H1 (cell line): Measurements from ENCODE around the gene PLEKHS1. TPM values are rescaled to one million over a fixed set of nuclear protein-coding genes. Genes with fewer than 3 reads are reported as not detected.

Experiments
- CTCF ChIA-PET: fragments of 300-600 bp; sonication (Branson Sonifier 250); formaldehyde crosslinking; loops from one replicate; lab custom pipeline; 2021; ENCODE audit not compliant: partially characterized antibody; lab: Charles Lee
- POLR2A ChIA-PET: fragments of 300-600 bp; sonication (Branson Sonifier 250); formaldehyde crosslinking; loops from one replicate; lab custom pipeline; 2021; ENCODE audit warnings: inconsistent platforms; ENCODE audit not compliant: partially characterized antibody; lab: Charles Lee
- DNase-seq, 2 experiments: peaks; one replicate each; pipeline versions ENCODE4 v3.0.0 to v3.0.0-alpha.2; 2010 to 2022; ENCODE audit warnings: low spot score in 2 of 2, low read depth in 1 of 2, mixed read lengths in 1 of 2
- FAIRE-seq: peaks from 2 replicates; lab custom pipeline; 2011; peaks lifted over from hg19 to GRCh38; lab: Jason Lieb, UNC
- H2AFZ ChIP-seq: 2 replicates; pipeline ENCODE4 v1.8.1; 2012; ENCODE audit warnings: low read length, inconsistent platforms
- H2AK5ac ChIP-seq: 2 replicates; pipeline ENCODE4 v1.6.1; 2013; ENCODE audit warnings: low read depth, low read length
- H2BK120ac ChIP-seq: replicated peaks from 2 replicates; pipeline ENCODE3; 2013; ENCODE audit warnings: low read depth, low read length, inconsistent platforms
- H2BK12ac ChIP-seq: 2 replicates; pipeline ENCODE4 v1.6.1; 2013; ENCODE audit warnings: low read depth, low read length
- H2BK15ac ChIP-seq: 2 replicates; pipeline ENCODE4 v1.6.1; 2013; ENCODE audit warnings: low read length
- H2BK20ac ChIP-seq: 2 replicates; pipeline ENCODE4 v1.6.1; 2013; ENCODE audit warnings: low read length
- H2BK5ac ChIP-seq: 2 replicates; pipeline ENCODE4 v1.6.1; 2013; ENCODE audit warnings: low read depth, low read length
- H3K14ac ChIP-seq: 2 replicates; pipeline ENCODE4 v1.6.1; 2013; ENCODE audit warnings: inconsistent platforms; ENCODE audit not compliant: insufficient read length
- H3K18ac ChIP-seq: 2 replicates; pipeline ENCODE4 v1.6.1; 2013; ENCODE audit warnings: low read length; ENCODE audit errors: extremely low read depth
- H3K23ac ChIP-seq: 2 replicates; pipeline ENCODE4 v1.6.1; 2013; ENCODE audit warnings: inconsistent platforms; ENCODE audit not compliant: insufficient read length
- H3K23me2 ChIP-seq: 2 replicates; pipeline ENCODE4 v1.6.1; 2013; ENCODE audit warnings: low read depth, low read length
- H3K27ac ChIP-seq: 2 replicates; pipeline ENCODE4 v1.6.1; 2011; ENCODE audit warnings: low read depth, low read length, inconsistent platforms
- H3K27me3 ChIP-seq, 4 experiments: replicated peaks in 1 of 4; 1 replicate in 1 of 4; 2 replicates in 3 of 4; pipeline versions ENCODE4 v1.6.1 to v1.8.1; 2011 to 2013; ENCODE audit warnings: low read length in 3 of 4, mild to moderate bottlenecking in 3 of 4, inconsistent platforms in 2 of 4, mixed read lengths in 2 of 4, moderate library complexity in 1 of 4; ENCODE audit not compliant: control insufficient read depth in 3 of 4, insufficient read depth in 3 of 4; ENCODE audit errors: extremely low read depth in 1 of 4
- H3K36me3 ChIP-seq, 4 experiments: 2 replicates each; pipeline versions ENCODE4 v1.6.1 to v1.8.1; 2011 to 2013; ENCODE audit warnings: mild to moderate bottlenecking in 4 of 4, low read length in 3 of 4, moderate library complexity in 2 of 4, control low read depth in 1 of 4, inconsistent platforms in 1 of 4; ENCODE audit not compliant: insufficient read depth in 4 of 4, control insufficient read depth in 2 of 4
- H3K4ac ChIP-seq: replicated peaks from 2 replicates; pipeline ENCODE3; 2013; ENCODE audit warnings: low read length, low read depth, mixed read lengths, inconsistent platforms; ENCODE audit not compliant: insufficient read length
- H3K4me1 ChIP-seq, 4 experiments: replicated peaks in 1 of 4; 1 replicate in 1 of 4; 2 replicates in 3 of 4; pipeline versions ENCODE4 v1.6.1 to v1.8.1; 2011 to 2013; ENCODE audit warnings: low read length in 3 of 4, inconsistent platforms in 2 of 4, mixed read lengths in 1 of 4; ENCODE audit not compliant: insufficient read depth in 4 of 4, control insufficient read depth in 3 of 4
- H3K4me2 ChIP-seq, 2 experiments: 2 replicates each; pipeline versions ENCODE4 v1.6.1 to v1.8.1; 2011 to 2013; ENCODE audit warnings: low read depth in 2 of 2, low read length in 2 of 2, control low read depth in 1 of 2, inconsistent platforms in 1 of 2, mild to moderate bottlenecking in 1 of 2; ENCODE audit not compliant: insufficient read depth in 1 of 2
- H3K4me3 ChIP-seq, 4 experiments: fragments of 200-600, 300-600 bp in 1 of 4; sonication (generic), shearing (Covaris generic), sonication (Bioruptor Twin) in 1 of 4; 2 replicates each; pipeline versions ENCODE4 v1.5.1 to v1.8.1; 2011 to 2016; ENCODE audit warnings: low read length in 4 of 4, low read depth in 3 of 4, control low read depth in 2 of 4, inconsistent platforms in 2 of 4, mild to moderate bottlenecking in 2 of 4, mixed read lengths in 1 of 4, moderate library complexity in 1 of 4; ENCODE audit not compliant: insufficient read depth in 2 of 4; ENCODE audit errors: extremely low read depth in 1 of 4
- H3K56ac ChIP-seq: replicated peaks from 2 replicates; pipeline ENCODE3; 2013; ENCODE audit warnings: low read depth, mild to moderate bottlenecking, mixed read lengths, low read length, inconsistent platforms; ENCODE audit not compliant: insufficient read length
- H3K79me1 ChIP-seq: 2 replicates; pipeline ENCODE4 v1.6.1; 2013; ENCODE audit warnings: low read depth, low read length, control low read depth
- H3K79me2 ChIP-seq, 2 experiments: 2 replicates each; pipeline versions ENCODE4 v1.6.1 to v1.8.1; 2012 to 2013; ENCODE audit warnings: low read length in 2 of 2, mild to moderate bottlenecking in 2 of 2, inconsistent platforms in 1 of 2; ENCODE audit not compliant: insufficient read depth in 2 of 2, control insufficient read depth in 1 of 2
- H3K9ac ChIP-seq, 4 experiments: replicated peaks in 1 of 4; 1 replicate in 1 of 4; 2 replicates in 3 of 4; pipeline versions ENCODE4 v1.6.1 to v1.8.1; 2011 to 2013; ENCODE audit warnings: low read depth in 3 of 4, low read length in 3 of 4, control low read depth in 2 of 4, mild to moderate bottlenecking in 2 of 4, moderate library complexity in 2 of 4, inconsistent platforms in 1 of 4; ENCODE audit errors: extremely low read depth in 1 of 4
- H3K9me3 ChIP-seq, 2 experiments: 2 replicates each; pipeline versions ENCODE4 v1.6.1 to v1.8.1; 2012 to 2013; ENCODE audit warnings: mild to moderate bottlenecking in 2 of 2, moderate library complexity in 2 of 2, control low read depth in 1 of 2, inconsistent platforms in 1 of 2, low read depth in 1 of 2, low read length in 1 of 2, mixed read lengths in 1 of 2; ENCODE audit not compliant: insufficient read depth in 2 of 2
- H4K20me1 ChIP-seq, 2 experiments: replicated peaks in 1 of 2; 2 replicates each; pipeline versions ENCODE3 to v1.8.1; 2011 to 2013; ENCODE audit warnings: inconsistent platforms in 2 of 2, low read length in 2 of 2, mild to moderate bottlenecking in 1 of 2; ENCODE audit not compliant: insufficient read depth in 2 of 2, control insufficient read depth in 1 of 2
- H4K5ac ChIP-seq: 2 replicates; pipeline ENCODE4 v1.6.1; 2013; ENCODE audit warnings: low read length, low read depth, mixed read lengths, inconsistent platforms; ENCODE audit not compliant: insufficient read length
- H4K8ac ChIP-seq: 2 replicates; pipeline ENCODE4 v1.8.0; 2013; ENCODE audit warnings: mild to moderate bottlenecking, moderate library complexity, low read length, inconsistent platforms; ENCODE audit not compliant: insufficient read depth; ENCODE audit errors: extremely low read depth
- H4K91ac ChIP-seq: replicated peaks from 2 replicates; pipeline ENCODE3; 2013; ENCODE audit warnings: low read length, mixed read lengths, inconsistent platforms; ENCODE audit not compliant: insufficient read length
- ASH2L ChIP-seq: fragments of 200-600, 300-600 bp; sonication (generic); IDR thresholded peaks from one replicate; pipeline ENCODE4 v1.7.1; 2017; ENCODE audit warnings: low read length
- KDM5A ChIP-seq: fragments of 200-600 bp; IDR thresholded peaks from 2 replicates; pipeline ENCODE4 v1.7.1; 2012; ENCODE audit warnings: mild to moderate bottlenecking, low read length, inconsistent platforms, mixed read lengths
- RXRA ChIP-seq: IDR thresholded peaks from 2 replicates; pipeline ENCODE4 v1.6.1; 2011; ENCODE audit warnings: low read depth, mild to moderate bottlenecking, low read length, moderate library complexity; ENCODE audit not compliant: insufficient read depth
- SIN3A ChIP-seq, 2 experiments: IDR thresholded peaks in 1 of 2; conservative IDR thresholded peaks in 1 of 2; 2 replicates each; pipeline ENCODE4 v1.6.1; 2011 to 2012; ENCODE audit warnings: low read length in 2 of 2, improper control_type of control experiment in 1 of 2, low read depth in 1 of 2, mild to moderate bottlenecking in 1 of 2
- SIRT6 ChIP-seq: IDR thresholded peaks from one replicate; pipeline ENCODE4 v1.7.1; 2012; ENCODE audit warnings: low read length, inconsistent platforms
- TBP ChIP-seq: IDR thresholded peaks from 2 replicates; pipeline ENCODE4 v1.6.1; 2011; ENCODE audit warnings: low read depth, low read length, improper control_type of control experiment
- WGBS, 2 experiments: shearing (Covaris generic) in 1 of 2; methylation state at CpG; one replicate each; pipeline versions ENCODE4 v1.1.6 to v1.1.7; 2013 to 2015; ENCODE audit warnings: low lambda C conversion rate in 2 of 2, mixed read lengths in 2 of 2, inconsistent platforms in 1 of 2, low coverage in 1 of 2, missing lambda C conversion rate in 1 of 2; ENCODE audit not compliant: insufficient replicate concordance in 2 of 2, insufficient coverage in 1 of 2, insufficient read length in 1 of 2; ENCODE audit errors: extremely low coverage in 1 of 2, missing lambda C conversion rate in 1 of 2; 5-methylcytosine and 5-hydroxymethylcytosine counted together
- polyA plus RNA-seq, 7 experiments: library from polyadenylated mRNA; depleted of rRNA in 3 of 7; stranded (reverse) in 5 of 7; unstranded in 2 of 7; fragments of >200 nt in 5 of 7; fragments of 200-250 nt in 2 of 7; gene quantifications; 1 replicate in 5 of 7; 2 replicates in 1 of 7; 4 replicates in 1 of 7; pipeline versions ENCODE4 v1.2.1 to v1.2.3, GENCODE V29; 2011 to 2013; ENCODE audit warnings: missing spikeins in 2 of 7, mixed read lengths in 2 of 7
- total RNA-seq: library from RNA; stranded (reverse); fragmentation: NEBNext Ultra II Directional; extraction: Animal tissue kit (Norgen Biotek cat#: 25700); gene quantifications from 2 replicates; pipeline ENCODE4 v1.2.1, GENCODE V29; 2021

PLEKHS1 gene
- total and polyA plus RNA-seq, 2 of the 8 experiments (the other 6 are each of a cell fraction or from before 2014, with no cell fraction given), result not detected

- Histone ChIP-seq H3K4me2 (no peak overlapping the region), H3K9ac (no peak overlapping the region), H2AK5ac (no peak overlapping the region), H3K4ac (no peak overlapping the region), H2BK120ac (no peak overlapping the region), H4K91ac (no peak overlapping the region), H2BK12ac (no peak overlapping the region), H2BK5ac (no peak overlapping the region), H4K8ac (no peak overlapping the region), H3K9me3 (no peaks in the 10 kb centered on the region), H3K23ac (no peak overlapping the region), H3K23me2 (no peaks in the 10 kb centered on the region), H2BK20ac (no peak overlapping the region), H2BK15ac (no peak overlapping the region), H3K4me3 (no peak overlapping the region), H4K5ac (no peak overlapping the region), H2AFZ (no peak overlapping the region), H3K56ac (no peak overlapping the region), H3K18ac (no peak overlapping the region), H3K4me1 (peaks cover 0 to 2% (median 0%) of the 10 kb centered on the region in 4 experiments; a peak in 1 of 7 replicates), H3K27ac (no peak overlapping the region), H3K14ac (no peak overlapping the region), H3K79me1 (no peaks in the 10 kb centered on the region), H3K79me2 (no peaks in the 10 kb centered on the region), H3K27me3 (no peaks in the 10 kb centered on the region), H4K20me1 (no peaks in the 10 kb centered on the region), H3K36me3 (no peaks in the 10 kb centered on the region)
- ChIA-PET CTCF (interaction anchor here (1.0 kb wide), 1 partner anchor 64 kb away, joined by 3 read pairs; no protein-coding TSS in a partner anchor), POLR2A (no interaction called here)
- DNase-seq, result no peak
- WGBS, 2 experiments, result 84% methylated on average over 3 of the region's 3 CpGs; no CpG with 5 or more reads in 1 of the 2 experiments
- FAIRE-seq, result no peak
- TF ChIP-seq SIRT6, result no peak
- no peak for TF ChIP-seq ASH2L
- no peak for TF ChIP-seq KDM5A
- TF ChIP-seq TBP, result no peak
- no peak for TF ChIP-seq RXRA
- no peak for TF ChIP-seq SIN3A (conservative IDR thresholded peaks at IDR 0.05 in 1 of 2, IDR thresholded peaks at IDR 0.05 in 1 of 2; ENCODE audit: low read depth in 1 of 2, low read length in 2 of 2)
Observed at GRCh38 chr10:113739577-113739976, 11.9 kb upstream of the PLEKHS1 start.
